Measurements from ENCODE around the gene ADD1. TPM values are rescaled to one million over a fixed set of nuclear protein-coding genes. Genes with fewer than 3 reads are reported as not detected.
"Not testable (repeated sequence)": the region's sequence is repeated elsewhere in the genome, so short reads cannot be mapped to it uniquely, and the experiment has no call there.

Gene ADD1
- polyA plus RNA-seq, 3 donors: 224 to 234 (median 228) TPM

GRCh38 chr4:2942532-2943363 is 99.1 kb downstream of the ADD1 start:
- no peak for DNase-seq (ENCODE audit: low read depth in 3 of 3, low spot score in 2 of 3)

DNA sequence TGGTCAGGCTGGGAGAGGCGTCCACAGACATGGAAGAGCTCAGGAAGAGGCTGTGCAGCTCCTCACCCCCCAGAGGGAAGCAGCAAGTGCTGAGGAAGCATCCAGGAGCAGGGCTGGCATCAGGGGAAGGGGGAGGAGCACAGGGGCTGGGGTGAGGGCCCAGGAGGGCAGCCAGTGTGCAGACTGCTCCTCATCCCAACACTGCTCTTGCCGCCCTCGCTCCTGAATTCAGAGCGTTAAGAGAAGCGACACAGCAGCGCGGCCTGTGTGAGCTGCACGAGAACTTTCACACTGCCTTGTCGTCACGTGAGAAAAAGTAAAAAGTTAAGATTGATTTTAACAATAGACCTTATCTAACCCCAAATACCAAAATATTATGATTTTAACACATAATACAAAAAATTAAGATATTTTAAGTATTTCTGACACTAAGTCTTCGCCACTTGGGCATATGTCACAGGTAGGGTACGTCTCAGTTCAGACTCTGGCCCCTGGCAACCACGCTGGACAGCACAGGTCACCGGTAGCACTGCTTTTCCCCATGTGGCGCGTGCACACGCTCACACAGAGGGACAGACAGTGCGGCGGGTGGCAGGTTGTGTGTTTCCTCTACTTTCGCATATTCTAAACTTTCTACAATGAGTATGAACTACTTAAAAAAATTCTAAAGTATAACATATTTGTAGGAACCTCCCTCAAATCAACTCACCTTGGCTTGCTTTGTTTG is 99.9 kb downstream of the ADD1 start:
- no peak for DNase-seq (ENCODE audit: low read depth in 3 of 3, low spot score in 2 of 3)

DNA sequence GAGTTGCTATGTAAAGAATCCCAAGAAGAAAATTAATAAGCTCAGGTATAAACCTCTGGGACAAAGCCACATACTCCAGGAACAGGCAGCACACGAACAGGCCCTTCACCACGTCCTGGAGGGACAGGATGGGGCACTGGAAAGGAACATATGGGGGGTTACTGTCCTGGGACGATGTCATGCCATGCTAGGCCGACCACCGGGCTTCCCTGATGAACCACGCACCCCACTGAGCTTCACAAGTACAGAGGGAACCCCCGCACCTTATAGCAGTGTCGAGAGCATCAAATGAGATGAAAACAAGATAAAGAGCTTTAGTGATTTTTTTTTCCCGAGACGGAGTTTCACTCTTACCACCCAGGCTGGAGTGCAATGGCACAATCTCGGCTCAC is 100.4 kb downstream of the ADD1 start:
- DNase-seq (ENCODE audit: low read depth in 3 of 3, low spot score in 2 of 3): no peak

- DNase-seq (ENCODE audit: low read depth in 3 of 3, low spot score in 2 of 3): no peak
Observed at GRCh38 chr4:2944586-2945526, 101.2 kb downstream of the ADD1 start.

- DNase-seq (ENCODE audit: low read depth in 3 of 3, low spot score in 2 of 3): not testable (repeated sequence)
Observed at GRCh38 chr4:2945619-2946604, 102.3 kb downstream of the ADD1 start.

GRCh38 chr4:2946812-2947600 is 103.4 kb downstream of the ADD1 start:
- no peak for DNase-seq (ENCODE audit: low read depth in 3 of 3, low spot score in 2 of 3)

GRCh38 chr4:2947926-2948325 is 104.3 kb downstream of the ADD1 start:
- no peak for DNase-seq (ENCODE audit: low read depth in 3 of 3, low spot score in 2 of 3)

- no peak for DNase-seq (ENCODE audit: low read depth in 3 of 3, low spot score in 2 of 3)
Observed at GRCh38 chr4:2948895-2949781, 105.5 kb downstream of the ADD1 start.

DNA sequence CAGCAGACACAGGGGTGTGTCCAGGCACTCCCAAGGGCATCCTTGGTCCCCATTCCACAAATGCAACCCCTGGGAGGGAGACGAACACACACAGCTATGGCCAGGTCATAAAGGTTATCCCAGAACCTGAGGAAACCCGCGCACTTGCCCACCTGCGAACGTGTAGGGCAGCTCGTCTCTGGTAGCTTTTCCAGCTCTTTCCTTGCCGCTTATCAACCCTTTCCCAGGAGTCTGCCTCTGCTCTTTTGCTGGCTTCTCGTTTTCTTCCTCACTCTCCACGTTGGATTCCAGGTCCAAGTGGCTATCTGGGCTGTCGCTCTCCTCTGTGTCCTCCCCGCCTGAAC is 106.1 kb downstream of the ADD1 start:
- DNase-seq (ENCODE audit: low read depth in 3 of 3, low spot score in 2 of 3): no peak

DNA sequence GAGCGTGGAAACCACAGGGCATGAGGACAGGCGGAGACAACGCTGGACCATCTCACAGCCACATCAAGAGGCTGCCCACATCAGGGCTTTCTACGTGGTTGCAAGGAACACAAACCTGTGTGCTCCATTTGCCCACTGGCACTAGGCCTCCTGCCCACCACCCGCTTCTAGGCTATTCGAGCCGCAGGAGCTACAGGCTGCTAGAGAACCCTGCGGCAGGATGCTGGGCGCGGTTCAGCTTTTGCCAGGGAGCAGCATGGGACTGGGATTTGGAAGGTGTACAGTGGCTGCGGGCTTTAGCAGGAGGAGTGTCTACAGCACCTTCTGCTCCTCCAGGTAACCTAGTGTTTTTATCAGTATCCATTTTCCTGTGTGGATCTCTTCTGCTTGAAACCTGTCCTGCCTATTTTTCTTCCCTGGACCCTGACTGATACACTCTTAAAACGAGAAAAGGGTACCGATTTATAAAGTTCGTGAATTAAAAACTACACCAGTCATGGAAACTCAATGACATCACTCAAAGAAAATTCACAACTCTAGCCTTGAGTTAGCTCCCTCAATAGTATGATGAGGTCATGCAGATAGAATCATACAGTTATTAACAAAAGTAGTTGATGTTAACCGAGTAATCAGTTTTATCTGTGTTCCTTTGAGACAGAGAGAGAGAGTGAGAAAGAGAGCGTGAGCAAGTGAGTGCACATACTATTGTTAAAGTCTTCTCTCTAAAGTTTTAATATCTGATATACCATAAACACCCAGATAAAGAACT is 106.8 kb downstream of the ADD1 start:
- no peak for DNase-seq (ENCODE audit: low read depth in 3 of 3, low spot score in 2 of 3)

- DNase-seq (ENCODE audit: low read depth in 3 of 3, low spot score in 2 of 3): no peak
Observed at GRCh38 chr4:2953496-2953895, 109.9 kb downstream of the ADD1 start.

DNA sequence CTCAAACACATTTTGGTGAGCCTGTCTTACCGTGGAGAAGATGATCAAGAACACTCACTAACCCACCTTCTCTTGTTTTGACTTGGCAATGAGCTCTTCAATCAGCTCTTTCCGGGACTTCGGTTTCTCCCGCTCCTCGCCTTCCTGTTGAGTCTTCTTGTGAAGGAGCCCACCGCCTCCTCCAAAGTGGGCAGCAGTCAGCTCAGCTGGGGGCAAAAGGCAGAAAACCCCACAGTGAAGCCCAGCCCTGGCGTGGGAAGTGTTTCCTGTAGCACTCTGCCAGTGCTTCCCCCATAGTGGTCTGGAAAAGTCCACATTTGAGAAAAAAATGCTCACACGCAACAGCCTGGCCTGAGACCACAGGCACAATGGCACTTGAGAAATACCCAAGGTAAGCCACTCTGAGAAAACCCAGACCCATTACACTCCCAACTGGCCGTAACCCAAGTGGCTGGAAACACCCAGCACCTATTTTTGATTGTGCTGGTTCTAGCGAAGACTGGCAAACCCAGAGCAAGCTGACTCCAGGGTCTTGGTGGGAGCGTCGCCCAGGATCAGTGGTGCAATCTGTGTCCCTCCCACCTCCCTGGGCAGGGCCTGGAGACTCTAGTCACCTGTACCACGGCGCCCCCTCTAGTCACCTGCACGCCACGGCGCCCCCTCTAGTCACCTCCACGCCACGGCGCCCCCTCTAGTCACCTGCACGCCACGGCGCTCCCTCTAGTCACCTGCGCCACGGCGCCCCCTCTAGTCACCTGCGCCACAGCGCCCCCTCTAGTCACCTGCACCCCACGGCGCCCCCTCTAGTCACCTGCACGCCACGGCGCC is 110.9 kb downstream of the ADD1 start:
- no peak for DNase-seq (ENCODE audit: low read depth in 3 of 3, low spot score in 2 of 3)

GRCh38 chr4:2955186-2956044 is 111.8 kb downstream of the ADD1 start:
- DNase-seq (ENCODE audit: low read depth in 3 of 3, low spot score in 2 of 3): not testable (repeated sequence)

GRCh38 chr4:2958446-2958845 is 114.8 kb downstream of the ADD1 start:
- DNase-seq (ENCODE audit: low read depth in 3 of 3, low spot score in 2 of 3): no peak

- not testable (repeated sequence) for DNase-seq (ENCODE audit: low read depth in 3 of 3, low spot score in 2 of 3)
Observed at GRCh38 chr4:2960450-2960849, 116.8 kb downstream of the ADD1 start.

GRCh38 chr4:2961421-2961810 is 117.8 kb downstream of the ADD1 start:
- no peak for DNase-seq (ENCODE audit: low read depth in 3 of 3, low spot score in 2 of 3)
